ENCODE results near the gene GPC4. TPM values are rescaled to one million over a fixed set of nuclear protein-coding genes. Genes with fewer than 3 reads are reported as not detected.

GPC4 gene
- total and polyA plus RNA-seq, 2 donors (not counting 3 experiments of a cell fraction or from before 2014, with no cell fraction given), result 0.20 TPM; not detected in 1

DNA sequence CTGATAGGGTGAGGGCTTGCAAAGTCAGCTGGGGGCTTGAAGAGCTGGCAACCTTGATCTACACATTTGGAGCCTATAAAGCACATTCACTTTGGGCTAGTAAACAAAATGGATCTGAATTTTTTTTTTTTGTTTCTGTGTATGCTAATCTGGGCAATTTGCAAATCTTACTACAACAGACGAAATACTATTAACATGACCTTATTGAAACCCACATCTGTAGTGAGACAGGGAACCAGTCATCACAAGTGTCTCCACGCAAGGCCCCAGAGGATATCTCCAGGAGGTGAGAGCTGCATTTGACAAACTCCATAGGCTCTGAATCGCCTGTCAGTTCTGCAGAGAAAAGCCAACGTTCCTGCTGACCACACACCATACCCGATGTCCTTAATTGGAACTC, 164.1 kb downstream of the GPC4 start:
- ChIA-PET POLR2A (no interaction called here), CTCF (no interaction called here)
- H4K20me1 ChIP-seq (replicated peaks; ENCODE audit: control insufficient read depth, extremely low read depth, insufficient read depth, low read length), result no peaks in the 10 kb centered on the region
- no peaks in the 10 kb centered on the region for H3K36me3 ChIP-seq (ENCODE audit: control insufficient read depth in 2 of 2, extremely low read depth in 1 of 2, insufficient read depth in 2 of 2, low read length in 2 of 2)
- no peaks in the 10 kb centered on the region for H3K9me1 ChIP-seq (replicated peaks; ENCODE audit: control insufficient read depth, extremely low read depth, insufficient read depth, low read length)
- no peaks in the 10 kb centered on the region for H3K27me3 ChIP-seq (ENCODE audit: control insufficient read depth in 2 of 2, insufficient read depth in 2 of 2, low read length in 2 of 2)
- H3K27ac ChIP-seq (ENCODE audit: insufficient read depth, low read depth, low read length), result no peak overlapping the region
- no peaks in the 10 kb centered on the region for H3K4me1 ChIP-seq (ENCODE audit: control insufficient read depth, extremely low read depth, insufficient read depth, low read length)
- no peak overlapping the region for H3K9ac ChIP-seq (replicated peaks; ENCODE audit: extremely low read depth, insufficient read depth, low read length)
- DNase-seq (ENCODE audit: low read depth, low spot score) (no peak), FAIRE-seq (no peak)
- H2AFZ ChIP-seq (ENCODE audit: low read depth, low read length), result no peak overlapping the region
- no peak for TF ChIP-seq GATA2 (IDR thresholded peaks at IDR 0.05; ENCODE audit: insufficient read depth, insufficient read length, low read depth, low read length)
- no peak for TF ChIP-seq FOS (IDR thresholded peaks at IDR 0.05; ENCODE audit: borderline replicate concordance, insufficient read depth, low read length)
- TF ChIP-seq, protein P1, sequence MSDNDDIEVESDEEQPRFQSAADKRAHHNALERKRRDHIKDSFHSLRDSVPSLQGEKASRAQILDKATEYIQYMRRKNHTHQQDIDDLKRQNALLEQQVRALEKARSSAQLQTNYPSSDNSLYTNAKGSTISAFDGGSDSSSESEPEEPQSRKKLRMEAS (IDR thresholded peaks at IDR 0.05; ENCODE audit: insufficient read depth, insufficient read length), result no peak
- TF ChIP-seq POLR2AphosphoS5 (IDR thresholded peaks at IDR 0.05; ENCODE audit: insufficient read depth, low read depth, low read length), result no peak
- no peak for TF ChIP-seq POLR2A (IDR thresholded peaks at IDR 0.05; ENCODE audit: low read depth, low read length)
- no peak for TF ChIP-seq JUN (IDR thresholded peaks at IDR 0.05; ENCODE audit: borderline replicate concordance, insufficient read depth, insufficient read length, low read depth)
- intact Hi-C loops (cut with micrococcal nuclease) (no loop called here), dilution Hi-C loops (cut with MboI; ENCODE audit: extremely low pct_ligation_motif_present, low sequenced_read_pairs) (no loop called here)
- no peaks in the 10 kb centered on the region for H3K9me3 ChIP-seq (replicated peaks; ENCODE audit: control insufficient read depth, insufficient read depth, low read length)
- H3K4me3 ChIP-seq (replicated peaks in 1 of 3; ENCODE audit: insufficient read depth in 1 of 3, low read depth in 1 of 3, low read length in 3 of 3), result no peak overlapping the region
- no TSS peak for BruUV-seq (replicated peaks)
- no peak overlapping the region for H3K4me2 ChIP-seq (ENCODE audit: insufficient read depth, low read length)
- no peaks in the 10 kb centered on the region for H3K79me2 ChIP-seq (ENCODE audit: control insufficient read depth, insufficient read depth, low read length)

DNA sequence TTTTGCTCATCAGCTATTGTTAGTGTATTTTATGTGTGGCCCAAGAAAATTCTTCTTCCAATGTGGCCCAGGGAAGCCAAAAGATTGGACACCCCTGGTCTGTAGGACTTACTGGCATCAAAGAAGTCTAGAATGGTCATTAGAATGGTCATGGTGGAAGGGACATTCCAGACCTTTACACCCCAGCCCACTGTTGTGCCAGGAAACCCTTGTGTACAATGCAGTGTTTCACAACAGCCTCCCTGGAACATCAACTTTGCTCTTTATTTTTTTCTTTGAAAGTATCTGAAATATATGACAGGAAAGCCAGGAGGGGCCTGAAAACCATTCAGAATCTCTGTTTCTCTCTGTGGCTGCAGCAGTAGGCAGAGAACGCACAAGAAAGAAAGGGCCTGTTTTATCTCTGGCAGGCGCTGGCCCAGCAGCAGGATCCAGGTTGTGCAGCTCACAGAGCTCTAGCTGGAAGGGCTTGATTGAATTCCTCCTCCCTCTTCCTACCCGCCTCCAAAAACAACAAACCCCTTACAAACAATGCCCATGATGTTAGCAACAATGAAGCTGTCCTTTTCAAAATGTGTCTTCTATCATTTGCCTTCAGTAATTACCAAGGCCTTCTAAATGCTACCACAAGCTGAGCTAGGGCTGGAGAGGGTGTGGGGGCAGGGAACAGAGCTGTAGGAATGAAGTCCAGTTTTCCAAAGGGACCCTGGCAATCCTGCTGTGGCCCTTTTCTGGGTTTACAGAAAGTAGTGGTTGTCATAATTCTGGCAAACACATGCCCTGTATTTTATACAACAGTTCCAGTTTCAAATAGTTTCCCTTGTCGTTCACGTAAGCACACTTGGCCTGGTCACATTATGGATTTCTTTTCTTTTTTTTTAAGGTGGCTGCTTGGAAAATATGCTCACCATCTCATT, 164.8 kb downstream of the GPC4 start:
- Histone ChIP-seq H3K4me1 (ENCODE audit: control insufficient read depth, extremely low read depth, insufficient read depth, low read length) (no peaks in the 10 kb centered on the region), H2AFZ (ENCODE audit: low read depth, low read length) (no peak overlapping the region), H4K20me1 (replicated peaks; ENCODE audit: control insufficient read depth, extremely low read depth, insufficient read depth, low read length) (no peaks in the 10 kb centered on the region), H3K36me3 (ENCODE audit: control insufficient read depth in 2 of 2, extremely low read depth in 1 of 2, insufficient read depth in 2 of 2, low read length in 2 of 2) (no peaks in the 10 kb centered on the region), H3K9me3 (replicated peaks; ENCODE audit: control insufficient read depth, insufficient read depth, low read length) (no peaks in the 10 kb centered on the region), H3K79me2 (ENCODE audit: control insufficient read depth, insufficient read depth, low read length) (no peaks in the 10 kb centered on the region), H3K9me1 (replicated peaks; ENCODE audit: control insufficient read depth, extremely low read depth, insufficient read depth, low read length) (no peaks in the 10 kb centered on the region), H3K27me3 (ENCODE audit: control insufficient read depth in 2 of 2, insufficient read depth in 2 of 2, low read length in 2 of 2) (no peaks in the 10 kb centered on the region), H3K9ac (replicated peaks; ENCODE audit: extremely low read depth, insufficient read depth, low read length) (no peak overlapping the region), H3K27ac (ENCODE audit: insufficient read depth, low read depth, low read length) (no peak overlapping the region), H3K4me2 (ENCODE audit: insufficient read depth, low read length) (no peak overlapping the region), H3K4me3 (replicated peaks in 1 of 3; ENCODE audit: insufficient read depth in 1 of 3, low read depth in 1 of 3, low read length in 3 of 3) (no peak overlapping the region)
- dilution Hi-C loops (cut with MboI; ENCODE audit: extremely low pct_ligation_motif_present, low sequenced_read_pairs) (no loop called here), intact Hi-C loops (cut with micrococcal nuclease) (no loop called here)
- TF ChIP-seq POLR2AphosphoS5 (IDR thresholded peaks at IDR 0.05; ENCODE audit: insufficient read depth, low read depth, low read length), result no peak
- TF ChIP-seq JUN (IDR thresholded peaks at IDR 0.05; ENCODE audit: borderline replicate concordance, insufficient read depth, insufficient read length, low read depth), result no peak
- TF ChIP-seq, protein P1 (IDR thresholded peaks at IDR 0.05; ENCODE audit: insufficient read depth, insufficient read length), result no peak
- TF ChIP-seq MYC (IDR thresholded peaks at IDR 0.05; ENCODE audit: low read depth, low read length), result no peak
- no peak for TF ChIP-seq FOS (IDR thresholded peaks at IDR 0.05; ENCODE audit: borderline replicate concordance, insufficient read depth, low read length)
- no peak for TF ChIP-seq POLR2A (IDR thresholded peaks at IDR 0.05; ENCODE audit: low read depth, low read length)
- TF ChIP-seq, protein P2, sequence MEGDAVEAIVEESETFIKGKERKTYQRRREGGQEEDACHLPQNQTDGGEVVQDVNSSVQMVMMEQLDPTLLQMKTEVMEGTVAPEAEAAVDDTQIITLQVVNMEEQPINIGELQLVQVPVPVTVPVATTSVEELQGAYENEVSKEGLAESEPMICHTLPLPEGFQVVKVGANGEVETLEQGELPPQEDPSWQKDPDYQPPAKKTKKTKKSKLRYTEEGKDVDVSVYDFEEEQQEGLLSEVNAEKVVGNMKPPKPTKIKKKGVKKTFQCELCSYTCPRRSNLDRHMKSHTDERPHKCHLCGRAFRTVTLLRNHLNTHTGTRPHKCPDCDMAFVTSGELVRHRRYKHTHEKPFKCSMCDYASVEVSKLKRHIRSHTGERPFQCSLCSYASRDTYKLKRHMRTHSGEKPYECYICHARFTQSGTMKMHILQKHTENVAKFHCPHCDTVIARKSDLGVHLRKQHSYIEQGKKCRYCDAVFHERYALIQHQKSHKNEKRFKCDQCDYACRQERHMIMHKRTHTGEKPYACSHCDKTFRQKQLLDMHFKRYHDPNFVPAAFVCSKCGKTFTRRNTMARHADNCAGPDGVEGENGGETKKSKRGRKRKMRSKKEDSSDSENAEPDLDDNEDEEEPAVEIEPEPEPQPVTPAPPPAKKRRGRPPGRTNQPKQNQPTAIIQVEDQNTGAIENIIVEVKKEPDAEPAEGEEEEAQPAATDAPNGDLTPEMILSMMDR (IDR thresholded peaks at IDR 0.05; ENCODE audit: extremely low read depth in 1 of 2, insufficient read depth in 1 of 2, low read depth in 1 of 2, low read length in 2 of 2), result no peak
- no peak for TF ChIP-seq EZH2 (IDR thresholded peaks at IDR 0.05; ENCODE audit: borderline replicate concordance, low read depth, low read length, severe bottlenecking)
- ChIA-PET POLR2A (no interaction called here), CTCF (no interaction called here)
- no TSS peak for BruUV-seq (replicated peaks)
- DNase-seq (ENCODE audit: low read depth, low spot score), result no peak
- FAIRE-seq, result no peak

All from endothelial cell of umbilical vein (primary cell).